ENCODE measurements around the gene FZD10. TPM values are rescaled to one million over a fixed set of nuclear protein-coding genes. Genes with fewer than 3 reads are reported as not detected.

Gene FZD10
- total RNA-seq, 1 donor from 2014 or later = 0.05 TPM

DNA sequence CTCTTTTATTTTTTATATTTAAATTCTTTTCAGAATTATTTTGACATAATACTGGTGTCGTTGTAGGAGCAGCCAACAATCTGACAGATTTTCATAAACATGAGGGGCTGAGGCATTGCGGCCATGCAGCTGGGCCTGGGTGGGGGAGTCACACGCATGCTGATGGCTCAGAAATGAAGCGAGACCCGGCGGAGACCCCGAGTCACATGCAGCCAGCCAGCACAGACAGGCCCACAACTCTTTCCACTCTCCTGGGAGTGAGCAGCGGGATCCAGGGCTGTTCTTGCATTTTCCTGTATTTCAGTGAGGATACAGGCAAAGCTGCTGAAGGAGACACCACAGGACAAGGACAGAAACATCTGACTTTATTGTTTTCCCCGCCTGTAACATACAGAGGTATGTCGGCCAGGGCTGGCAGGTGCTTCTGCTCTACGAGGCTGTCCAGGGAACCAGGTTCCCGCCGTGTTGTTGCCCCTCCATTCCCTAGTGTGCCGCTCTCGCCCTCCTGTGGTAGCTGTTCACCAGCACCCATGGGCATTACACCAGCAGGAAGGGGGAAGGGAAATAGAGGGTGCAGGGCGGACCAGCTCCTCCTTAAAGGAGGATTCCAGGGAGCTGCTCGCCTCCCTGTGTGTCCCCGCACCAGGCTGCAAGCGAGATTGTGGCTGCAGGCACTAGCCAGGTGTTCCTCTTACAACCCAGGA lies 30.5 kb downstream of the FZD10 start:
- no peaks in the 10 kb centered on the region for H3K9me3 ChIP-seq (replicated peaks)
- TF ChIP-seq, protein P1, sequence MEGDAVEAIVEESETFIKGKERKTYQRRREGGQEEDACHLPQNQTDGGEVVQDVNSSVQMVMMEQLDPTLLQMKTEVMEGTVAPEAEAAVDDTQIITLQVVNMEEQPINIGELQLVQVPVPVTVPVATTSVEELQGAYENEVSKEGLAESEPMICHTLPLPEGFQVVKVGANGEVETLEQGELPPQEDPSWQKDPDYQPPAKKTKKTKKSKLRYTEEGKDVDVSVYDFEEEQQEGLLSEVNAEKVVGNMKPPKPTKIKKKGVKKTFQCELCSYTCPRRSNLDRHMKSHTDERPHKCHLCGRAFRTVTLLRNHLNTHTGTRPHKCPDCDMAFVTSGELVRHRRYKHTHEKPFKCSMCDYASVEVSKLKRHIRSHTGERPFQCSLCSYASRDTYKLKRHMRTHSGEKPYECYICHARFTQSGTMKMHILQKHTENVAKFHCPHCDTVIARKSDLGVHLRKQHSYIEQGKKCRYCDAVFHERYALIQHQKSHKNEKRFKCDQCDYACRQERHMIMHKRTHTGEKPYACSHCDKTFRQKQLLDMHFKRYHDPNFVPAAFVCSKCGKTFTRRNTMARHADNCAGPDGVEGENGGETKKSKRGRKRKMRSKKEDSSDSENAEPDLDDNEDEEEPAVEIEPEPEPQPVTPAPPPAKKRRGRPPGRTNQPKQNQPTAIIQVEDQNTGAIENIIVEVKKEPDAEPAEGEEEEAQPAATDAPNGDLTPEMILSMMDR (IDR thresholded peaks at IDR 0.05; ENCODE audit: borderline replicate concordance) = no peak
- H3K4me3 ChIP-seq = no peak overlapping the region
- no peak for DNase-seq
- H3K4me1 ChIP-seq = no peaks in the 10 kb centered on the region
- peaks cover 76% of the 10 kb centered on the region for H3K27me3 ChIP-seq (ENCODE audit: low read depth)
- H3K36me3 ChIP-seq = no peaks in the 10 kb centered on the region
- intact Hi-C loops (cut with micrococcal nuclease) = no loop called here
- no peak overlapping the region for H3K27ac ChIP-seq (replicated peaks)

DNA sequence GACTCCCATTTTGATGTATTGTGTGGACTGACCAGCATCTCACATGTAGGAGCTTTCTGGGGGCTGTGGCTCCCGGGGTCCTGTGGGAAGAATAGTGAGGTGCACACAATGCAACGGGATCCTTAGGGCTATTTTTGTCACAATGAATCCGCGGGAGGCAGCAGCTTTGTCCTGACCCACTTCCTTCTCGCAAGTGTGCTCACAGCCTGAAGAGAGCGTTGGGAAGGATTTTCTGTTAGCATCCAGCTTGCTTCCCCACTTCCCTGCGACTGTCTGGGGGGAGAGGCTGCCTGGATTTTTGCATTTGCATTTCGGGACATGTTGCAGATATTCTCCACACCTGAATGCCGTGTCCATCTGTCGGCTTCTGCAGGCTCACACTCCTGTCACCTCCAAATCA lies 31.9 kb downstream of the FZD10 start:
- intact Hi-C loops (cut with micrococcal nuclease) = no loop called here
- Histone ChIP-seq H3K27ac (replicated peaks) (no peak overlapping the region), H3K27me3 (ENCODE audit: low read depth) (peaks cover 83% of the 10 kb centered on the region), H3K36me3 (no peaks in the 10 kb centered on the region), H3K4me3 (no peak overlapping the region), H3K4me1 (no peaks in the 10 kb centered on the region), H3K9me3 (replicated peaks) (no peaks in the 10 kb centered on the region)
- TF ChIP-seq, protein P1 (IDR thresholded peaks at IDR 0.05; ENCODE audit: borderline replicate concordance) = no peak
- no peak for DNase-seq

DNA sequence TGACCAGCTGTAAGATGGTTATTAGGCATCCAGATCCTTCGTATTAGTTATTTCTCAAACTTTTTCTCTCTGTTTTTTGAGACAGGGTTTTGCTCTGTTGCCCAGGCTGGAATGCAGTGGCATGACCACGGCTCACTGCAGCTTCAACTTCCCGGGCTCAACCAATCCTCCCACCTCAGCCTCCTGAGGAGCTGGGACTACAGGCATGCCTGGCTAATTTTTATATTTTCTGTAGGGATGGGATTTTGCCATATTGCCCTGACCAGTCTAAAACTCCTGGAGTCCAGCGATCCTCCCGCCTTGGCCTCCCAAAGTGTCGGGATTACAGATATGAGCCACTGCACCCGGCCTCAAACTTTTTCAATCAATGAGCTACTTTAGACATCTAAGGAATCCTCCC lies 33.1 kb downstream of the FZD10 start:
- Histone ChIP-seq H3K27ac (replicated peaks) (no peak overlapping the region), H3K36me3 (no peaks in the 10 kb centered on the region), H3K27me3 (ENCODE audit: low read depth) (peaks cover 89% of the 10 kb centered on the region), H3K4me3 (no peak overlapping the region), H3K9me3 (replicated peaks) (peaks cover 3% of the 10 kb centered on the region), H3K4me1 (no peaks in the 10 kb centered on the region)
- DNase-seq = no peak
- intact Hi-C loops (cut with micrococcal nuclease) = no loop called here
- TF ChIP-seq, protein P1 (IDR thresholded peaks at IDR 0.05; ENCODE audit: borderline replicate concordance) = no peak

DNA sequence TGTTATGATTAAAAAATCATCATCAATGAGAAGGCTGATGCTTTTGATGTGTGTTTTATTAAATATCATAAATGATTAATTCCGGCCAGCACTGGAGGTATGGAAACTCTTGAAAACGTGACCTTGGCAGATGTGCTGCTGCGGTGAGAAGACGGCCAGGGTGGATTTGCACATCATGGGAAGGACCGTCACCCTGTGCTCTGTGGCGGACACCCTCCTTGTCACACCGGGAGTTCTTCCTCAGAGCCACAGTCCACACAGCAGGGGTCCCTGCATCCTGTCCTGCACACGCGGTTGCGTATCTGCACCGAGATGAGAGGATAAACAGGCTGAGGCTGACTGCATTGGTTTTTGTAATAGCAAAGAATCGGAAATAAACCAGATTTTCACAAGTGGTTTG lies 33.5 kb downstream of the FZD10 start:
- Histone ChIP-seq H3K9me3 (replicated peaks) (peaks cover 7% of the 10 kb centered on the region), H3K27me3 (ENCODE audit: low read depth) (peaks cover 94% of the 10 kb centered on the region), H3K36me3 (no peaks in the 10 kb centered on the region), H3K4me1 (no peaks in the 10 kb centered on the region), H3K4me3 (no peak overlapping the region), H3K27ac (replicated peaks) (no peak overlapping the region)
- intact Hi-C loops (cut with micrococcal nuclease) = no loop called here
- no peak for DNase-seq
- TF ChIP-seq, protein P1 (IDR thresholded peaks at IDR 0.05; ENCODE audit: borderline replicate concordance) = no peak

DNA sequence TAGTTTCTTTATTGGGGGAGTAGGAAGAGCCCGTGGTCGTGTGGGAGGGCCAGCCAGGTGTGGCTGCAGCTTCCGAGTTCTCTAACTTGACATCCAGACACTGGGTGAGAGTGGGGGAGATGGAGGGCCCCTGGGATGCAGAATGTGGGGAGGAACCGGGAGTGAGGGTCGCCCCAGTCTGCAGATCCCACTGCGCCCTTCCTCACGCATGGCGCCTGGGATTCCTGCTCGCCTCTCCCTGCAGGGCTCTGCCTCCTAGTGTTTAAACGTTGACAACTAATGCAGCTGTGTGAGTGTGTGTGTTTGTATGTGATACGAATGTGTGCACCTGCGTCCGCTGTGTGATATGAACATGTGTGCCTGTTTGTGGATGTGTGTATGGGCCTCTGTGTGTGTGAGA lies 34.6 kb downstream of the FZD10 start:
- Histone ChIP-seq H3K27ac (replicated peaks) (no peak overlapping the region), H3K4me1 (no peaks in the 10 kb centered on the region), H3K36me3 (no peaks in the 10 kb centered on the region), H3K9me3 (replicated peaks) (peaks cover 18% of the 10 kb centered on the region), H3K27me3 (ENCODE audit: low read depth) (peaks cover 89% of the 10 kb centered on the region), H3K4me3 (no peak overlapping the region)
- no peak for DNase-seq
- TF ChIP-seq, protein P1 (IDR thresholded peaks at IDR 0.05; ENCODE audit: borderline replicate concordance) = no peak
- intact Hi-C loops (cut with micrococcal nuclease) = no loop called here

Measured in left ventricle myocardium inferior (tissue), 1 donor.